ENCODE data around the gene RBBP4.

The RBBP4 gene

GRCh38 chr1:32609180-32609579 is 41.8 kb upstream of the RBBP4 start:
- H3K4me1 ChIP-seq (ENCODE audit: insufficient read depth, low read length): no peaks in the 10 kb centered on the region
- H3K27me3 ChIP-seq (ENCODE audit: insufficient read depth, low read length, poor library complexity): no peaks in the 10 kb centered on the region
- no peaks in the 10 kb centered on the region for H3K9me3 ChIP-seq (ENCODE audit: insufficient read depth, low read length, severe bottlenecking)
- H3K9ac ChIP-seq (ENCODE audit: low read depth, low read length): no peak overlapping the region
- no peak overlapping the region for H3K4me3 ChIP-seq (ENCODE audit: low read depth in 1 of 2, low read length in 2 of 2)
- no peak overlapping the region for H3K27ac ChIP-seq (ENCODE audit: low read length)
- DNase-seq: no peak
- H3K79me2 ChIP-seq (ENCODE audit: insufficient read depth, low read length): no peaks in the 10 kb centered on the region
- H3K4me2 ChIP-seq (ENCODE audit: insufficient read depth, low read length): no peak overlapping the region
- no peaks in the 10 kb centered on the region for H3K36me3 ChIP-seq (ENCODE audit: insufficient read depth, low read length)
- ATAC-seq (ENCODE audit: insufficient read depth, low read depth): no peak
- TF ChIP-seq EZH2 (IDR thresholded peaks at IDR 0.05; ENCODE audit: borderline replicate concordance, low read depth, low read length, severe bottlenecking): no peak
- TF ChIP-seq, protein P1, sequence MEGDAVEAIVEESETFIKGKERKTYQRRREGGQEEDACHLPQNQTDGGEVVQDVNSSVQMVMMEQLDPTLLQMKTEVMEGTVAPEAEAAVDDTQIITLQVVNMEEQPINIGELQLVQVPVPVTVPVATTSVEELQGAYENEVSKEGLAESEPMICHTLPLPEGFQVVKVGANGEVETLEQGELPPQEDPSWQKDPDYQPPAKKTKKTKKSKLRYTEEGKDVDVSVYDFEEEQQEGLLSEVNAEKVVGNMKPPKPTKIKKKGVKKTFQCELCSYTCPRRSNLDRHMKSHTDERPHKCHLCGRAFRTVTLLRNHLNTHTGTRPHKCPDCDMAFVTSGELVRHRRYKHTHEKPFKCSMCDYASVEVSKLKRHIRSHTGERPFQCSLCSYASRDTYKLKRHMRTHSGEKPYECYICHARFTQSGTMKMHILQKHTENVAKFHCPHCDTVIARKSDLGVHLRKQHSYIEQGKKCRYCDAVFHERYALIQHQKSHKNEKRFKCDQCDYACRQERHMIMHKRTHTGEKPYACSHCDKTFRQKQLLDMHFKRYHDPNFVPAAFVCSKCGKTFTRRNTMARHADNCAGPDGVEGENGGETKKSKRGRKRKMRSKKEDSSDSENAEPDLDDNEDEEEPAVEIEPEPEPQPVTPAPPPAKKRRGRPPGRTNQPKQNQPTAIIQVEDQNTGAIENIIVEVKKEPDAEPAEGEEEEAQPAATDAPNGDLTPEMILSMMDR (IDR thresholded peaks at IDR 0.05; ENCODE audit: borderline replicate concordance, extremely low read depth, low read length, poor library complexity, severe bottlenecking): no peak
- no peak overlapping the region for H2AFZ ChIP-seq (ENCODE audit: low read depth, low read length)
- H4K20me1 ChIP-seq (ENCODE audit: insufficient read depth, low read length): no peaks in the 10 kb centered on the region

DNA sequence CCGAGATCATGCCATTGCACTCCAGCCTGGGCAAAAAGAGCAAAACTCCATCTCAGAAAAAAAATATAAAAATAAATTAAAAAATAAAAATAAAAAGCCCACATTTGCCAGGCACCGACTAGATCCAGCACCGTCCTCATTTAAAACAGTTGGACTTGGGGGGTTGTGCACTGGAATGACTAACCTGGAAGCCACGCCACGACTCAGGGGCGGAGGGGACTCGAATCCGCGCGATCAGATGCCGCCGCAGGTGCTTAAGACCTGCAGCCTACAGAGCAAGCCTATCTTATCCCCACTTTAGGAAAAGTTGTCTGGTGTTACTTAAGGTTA is 39.2 kb upstream of the RBBP4 start:
- Histone ChIP-seq H3K9me3 (ENCODE audit: insufficient read depth, low read length, severe bottlenecking) (no peaks in the 10 kb centered on the region), H4K20me1 (ENCODE audit: insufficient read depth, low read length) (no peaks in the 10 kb centered on the region), H3K27me3 (ENCODE audit: insufficient read depth, low read length, poor library complexity) (no peaks in the 10 kb centered on the region), H2AFZ (ENCODE audit: low read depth, low read length) (no peak overlapping the region), H3K9ac (ENCODE audit: low read depth, low read length) (no peak overlapping the region), H3K4me2 (ENCODE audit: insufficient read depth, low read length) (no peak overlapping the region), H3K4me1 (ENCODE audit: insufficient read depth, low read length) (no peaks in the 10 kb centered on the region), H3K4me3 (ENCODE audit: low read depth in 1 of 2, low read length in 2 of 2) (no peak overlapping the region), H3K79me2 (ENCODE audit: insufficient read depth, low read length) (no peaks in the 10 kb centered on the region), H3K36me3 (ENCODE audit: insufficient read depth, low read length) (no peaks in the 10 kb centered on the region), H3K27ac (ENCODE audit: low read length) (no peak overlapping the region)
- ATAC-seq (ENCODE audit: insufficient read depth, low read depth): no peak
- no peak for TF ChIP-seq EZH2 (IDR thresholded peaks at IDR 0.05; ENCODE audit: borderline replicate concordance, low read depth, low read length, severe bottlenecking)
- TF ChIP-seq, protein P1 (IDR thresholded peaks at IDR 0.05; ENCODE audit: borderline replicate concordance, extremely low read depth, low read length, poor library complexity, severe bottlenecking): no peak
- no peak for DNase-seq

GRCh38 chr1:32612189-32612881 is 38.7 kb upstream of the RBBP4 start:
- H3K36me3 ChIP-seq (ENCODE audit: insufficient read depth, low read length): no peaks in the 10 kb centered on the region
- H4K20me1 ChIP-seq (ENCODE audit: insufficient read depth, low read length): no peaks in the 10 kb centered on the region
- no peaks in the 10 kb centered on the region for H3K4me1 ChIP-seq (ENCODE audit: insufficient read depth, low read length)
- H3K9me3 ChIP-seq (ENCODE audit: insufficient read depth, low read length, severe bottlenecking): no peaks in the 10 kb centered on the region
- H3K79me2 ChIP-seq (ENCODE audit: insufficient read depth, low read length): no peaks in the 10 kb centered on the region
- DNase-seq (no peak), ATAC-seq (ENCODE audit: insufficient read depth, low read depth) (no peak)
- H3K27ac ChIP-seq (ENCODE audit: low read length): no peak overlapping the region
- no peak for TF ChIP-seq EZH2 (IDR thresholded peaks at IDR 0.05; ENCODE audit: borderline replicate concordance, low read depth, low read length, severe bottlenecking)
- TF ChIP-seq, protein P1 (IDR thresholded peaks at IDR 0.05; ENCODE audit: borderline replicate concordance, extremely low read depth, low read length, poor library complexity, severe bottlenecking): no peak
- H3K4me3 ChIP-seq (ENCODE audit: low read depth in 1 of 2, low read length in 2 of 2): no peak overlapping the region
- H3K4me2 ChIP-seq (ENCODE audit: insufficient read depth, low read length): no peak overlapping the region
- no peaks in the 10 kb centered on the region for H3K27me3 ChIP-seq (ENCODE audit: insufficient read depth, low read length, poor library complexity)
- H3K9ac ChIP-seq (ENCODE audit: low read depth, low read length): no peak overlapping the region
- no peak overlapping the region for H2AFZ ChIP-seq (ENCODE audit: low read depth, low read length)
